ENCODE data around the gene TGFB2. TPM values are rescaled to one million over a fixed set of nuclear protein-coding genes. Genes with fewer than 3 reads are reported as not detected.
A peak's percentile ranks its signal among the peaks of the same experiment; 100 is the strongest.

Gene TGFB2
- polyA plus RNA-seq, 5 donors = 82.7 to 181 (median 138) TPM

DNA sequence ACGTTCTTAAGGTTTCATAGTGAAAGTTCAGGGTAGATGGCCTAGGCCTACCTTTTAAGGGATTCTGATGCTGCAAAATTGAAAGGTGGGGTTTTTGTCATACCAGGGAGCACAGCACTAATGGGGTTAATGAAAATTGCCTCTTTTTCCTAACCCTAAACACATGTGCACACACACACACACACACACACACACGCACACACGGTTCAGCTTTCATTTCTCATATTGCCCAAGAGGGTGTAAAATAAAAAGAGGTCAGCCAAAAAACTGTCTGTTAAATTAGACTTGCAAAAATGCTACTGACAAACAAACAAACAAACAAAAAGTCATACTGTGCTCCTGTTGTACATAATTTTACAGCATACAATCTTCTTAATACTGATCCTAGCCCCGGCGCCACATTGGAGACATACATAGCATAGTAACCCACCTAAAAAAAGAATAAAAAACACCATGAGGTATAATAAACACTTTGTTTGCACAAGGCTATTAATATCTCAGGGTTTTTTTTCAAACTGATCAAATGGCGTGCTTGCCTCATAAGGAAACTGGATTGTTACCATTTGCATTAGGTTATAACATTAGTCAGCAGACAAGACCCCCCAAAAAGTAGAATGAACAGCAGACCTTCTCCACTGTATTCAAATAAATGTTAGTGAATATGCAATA is 69.1 kb downstream of the TGFB2 start:
- DNase-seq = no peak

GRCh38 chr1:218415726-218416125 is 70.6 kb downstream of the TGFB2 start:
- no peak for DNase-seq

- DNase-seq = no peak
These were observed 76.4 kb downstream of the TGFB2 start for GRCh38 chr1:218421531-218421930.

DNA sequence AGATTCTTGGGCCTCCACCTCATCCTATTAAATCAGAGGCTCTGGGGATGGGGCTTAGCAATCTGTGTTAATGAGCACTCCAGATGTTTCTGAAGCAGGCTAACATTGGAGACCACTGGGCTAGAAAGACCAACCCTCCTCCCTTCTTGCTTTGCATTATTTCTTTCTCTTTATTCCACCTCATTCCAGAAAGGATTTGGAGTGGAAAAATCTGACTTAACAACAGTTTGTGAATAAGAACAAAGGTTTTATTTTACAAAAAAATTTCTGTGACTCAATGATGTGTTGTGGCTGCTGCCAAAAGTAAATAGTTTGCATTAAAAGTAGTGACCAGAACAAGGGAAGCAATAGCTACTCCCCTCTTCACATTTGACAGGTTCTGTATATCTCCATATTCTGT is 79.4 kb downstream of the TGFB2 start:
- no peak for DNase-seq

GRCh38 chr1:218425647-218426342 is 80.7 kb downstream of the TGFB2 start:
- DNase-seq = peak; percentile 40 to 52

- peak; percentile 58 for DNase-seq
These were observed 81.2 kb downstream of the TGFB2 start for GRCh38 chr1:218426343-218426657.

GRCh38 chr1:218429301-218429700 is 84.2 kb downstream of the TGFB2 start:
- DNase-seq = no peak

DNA sequence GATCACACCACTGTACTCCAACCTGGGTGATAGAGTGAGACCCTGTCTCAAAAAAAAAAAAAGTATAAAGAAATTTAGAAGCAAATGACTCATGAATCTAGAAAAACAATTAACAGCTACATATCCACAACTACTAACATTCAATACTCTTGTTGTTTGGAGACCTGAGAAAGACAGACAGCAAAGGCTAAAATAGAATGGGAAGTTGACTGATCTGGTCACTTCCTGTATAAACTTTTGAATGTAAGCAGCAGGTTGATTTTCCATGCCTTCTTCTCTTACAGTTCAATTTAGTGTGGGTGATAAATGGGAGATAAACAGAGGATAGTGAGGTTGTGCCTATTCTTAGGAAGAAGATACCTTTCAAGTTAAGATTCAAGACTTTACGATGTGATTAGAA is 85.2 kb downstream of the TGFB2 start:
- DNase-seq = no peak

GRCh38 chr1:218430822-218431221 is 85.7 kb downstream of the TGFB2 start:
- DNase-seq = peak in 1 of 2 donors; percentile 31

- DNase-seq = no peak
These were observed 86.3 kb downstream of the TGFB2 start for GRCh38 chr1:218431476-218431875.

- DNase-seq = no peak
These were observed 88.6 kb downstream of the TGFB2 start for GRCh38 chr1:218433744-218434143.

- DNase-seq = no peak
These were observed 90.4 kb downstream of the TGFB2 start for GRCh38 chr1:218435528-218435927.

DNA sequence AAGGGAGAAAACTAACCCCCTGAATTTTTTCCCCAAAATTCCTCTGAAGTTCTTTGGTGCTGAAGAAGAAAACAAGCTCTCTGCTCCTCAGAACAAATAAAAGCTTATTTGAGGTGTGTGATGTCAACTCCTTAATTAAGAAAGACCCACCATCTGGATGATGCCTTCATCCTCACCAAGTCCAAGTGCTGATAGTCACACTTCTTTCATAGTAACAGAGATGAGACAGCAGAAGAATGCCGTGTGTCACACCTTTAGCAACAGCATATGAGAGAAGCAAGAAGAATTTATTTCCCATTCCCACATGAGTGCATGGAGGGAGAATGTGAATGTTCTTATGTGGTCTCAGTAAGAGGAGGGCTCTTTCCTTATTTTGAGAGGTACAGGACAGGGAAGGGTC is 91.2 kb downstream of the TGFB2 start:
- DNase-seq = no peak

- no peak for DNase-seq
These were observed 91.9 kb downstream of the TGFB2 start for GRCh38 chr1:218436997-218437396.

DNA sequence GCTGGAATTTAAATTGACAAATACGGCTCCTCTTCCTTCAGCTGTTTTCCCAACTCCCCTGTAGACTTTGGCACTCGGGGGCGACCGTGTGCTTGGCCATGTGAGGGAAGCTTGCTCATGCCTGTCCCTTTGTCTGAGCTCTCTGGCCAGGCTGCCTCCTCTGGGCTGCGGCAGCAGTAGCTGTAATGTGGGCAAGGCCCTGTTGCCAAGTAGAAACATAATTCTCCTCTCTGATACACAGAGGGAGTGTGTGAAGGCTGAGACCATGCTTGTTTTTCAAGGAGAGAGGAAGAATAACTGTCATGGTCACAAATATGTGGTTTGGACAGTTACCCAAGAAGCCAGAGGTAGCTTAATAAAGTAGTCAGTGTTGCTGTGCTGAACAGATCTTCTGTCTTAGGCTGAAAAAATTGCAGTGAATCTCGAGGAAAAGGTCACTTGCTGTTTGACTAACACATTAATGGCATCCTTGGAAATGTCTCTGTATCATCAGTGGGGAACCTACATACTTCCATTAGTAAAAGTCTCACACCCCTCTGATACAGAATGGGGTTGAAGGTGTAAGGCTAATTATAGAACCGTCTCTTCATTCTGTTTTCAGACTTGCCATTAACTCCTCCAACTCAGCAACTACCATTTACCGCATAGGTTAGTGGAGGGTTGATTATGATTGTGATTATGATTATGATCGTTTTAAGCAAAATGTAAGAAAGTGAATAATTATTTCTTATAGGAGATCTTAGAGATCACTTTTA is 94.6 kb downstream of the TGFB2 start:
- no peak for DNase-seq

- DNase-seq = no peak
These were observed 98.1 kb downstream of the TGFB2 start for GRCh38 chr1:218443255-218443654.

GRCh38 chr1:218444173-218444572 is 99.0 kb downstream of the TGFB2 start:
- DNase-seq = no peak

- DNase-seq = no peak
These were observed 99.5 kb downstream of the TGFB2 start for GRCh38 chr1:218444588-218444987.

GRCh38 chr1:218447010-218447689 is 102.0 kb downstream of the TGFB2 start:
- no peak for DNase-seq

DNA sequence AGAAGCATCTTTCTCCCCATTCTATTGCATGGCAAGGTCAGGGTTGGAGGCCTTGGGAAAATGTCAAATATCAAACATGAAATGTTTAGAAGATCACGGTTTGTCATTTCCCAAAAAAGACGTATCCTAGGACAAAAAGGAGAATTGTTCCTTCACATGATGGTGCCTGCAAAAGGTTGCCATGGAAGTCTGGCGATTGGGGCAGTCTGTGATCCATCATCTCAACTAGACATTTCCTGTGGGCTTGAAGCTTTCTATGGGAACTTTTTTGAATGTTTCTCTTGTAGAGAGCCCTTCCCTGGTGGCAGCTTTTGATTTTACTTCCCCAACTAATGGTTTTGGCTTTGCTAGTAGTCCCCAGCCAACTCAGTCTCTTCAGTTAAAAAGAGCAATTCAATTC is 106.3 kb downstream of the TGFB2 start:
- DNase-seq = no peak

DNA sequence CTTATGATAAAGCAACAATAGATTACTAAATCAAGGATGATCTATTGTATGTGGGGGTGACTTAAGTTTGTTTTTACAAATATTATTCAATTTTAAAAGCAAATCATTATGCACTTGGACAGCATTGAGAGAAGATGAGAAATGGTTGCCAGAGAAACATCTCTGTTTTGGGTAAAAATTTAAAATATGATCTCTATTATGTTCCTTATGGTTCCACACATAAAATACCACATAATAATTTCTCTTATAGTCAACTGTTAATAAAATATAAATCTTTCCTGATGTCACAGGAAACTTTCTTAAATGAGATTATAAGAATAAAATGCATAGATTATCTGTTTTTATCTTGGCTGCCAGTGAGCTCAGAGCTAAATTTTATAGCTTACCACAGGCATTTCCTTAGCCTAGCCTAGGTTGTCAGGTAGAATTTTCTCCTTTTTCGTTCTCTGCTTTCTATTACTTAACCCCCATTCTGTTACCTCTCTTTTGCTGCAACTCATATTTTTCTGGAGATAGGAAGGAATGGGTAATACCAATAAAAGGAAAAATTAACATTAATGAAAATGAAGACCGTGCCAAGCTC is 109.7 kb downstream of the TGFB2 start:
- DNase-seq = no peak

- no peak for DNase-seq
These were observed 111.3 kb downstream of the TGFB2 start for GRCh38 chr1:218456444-218456843.

Data from right lung (tissue), 5 donors.